RPMI8226 (cell line): ENCODE data around the gene PAWR.
A peak's percentile ranks its signal among the peaks of the same experiment; 100 is the strongest.

Experiments
- DNase-seq: peaks from one replicate; pipeline ENCODE4 v3.0.0-alpha.2; 2015

Gene PAWR, protein sequence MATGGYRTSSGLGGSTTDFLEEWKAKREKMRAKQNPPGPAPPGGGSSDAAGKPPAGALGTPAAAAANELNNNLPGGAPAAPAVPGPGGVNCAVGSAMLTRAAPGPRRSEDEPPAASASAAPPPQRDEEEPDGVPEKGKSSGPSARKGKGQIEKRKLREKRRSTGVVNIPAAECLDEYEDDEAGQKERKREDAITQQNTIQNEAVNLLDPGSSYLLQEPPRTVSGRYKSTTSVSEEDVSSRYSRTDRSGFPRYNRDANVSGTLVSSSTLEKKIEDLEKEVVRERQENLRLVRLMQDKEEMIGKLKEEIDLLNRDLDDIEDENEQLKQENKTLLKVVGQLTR

DNA sequence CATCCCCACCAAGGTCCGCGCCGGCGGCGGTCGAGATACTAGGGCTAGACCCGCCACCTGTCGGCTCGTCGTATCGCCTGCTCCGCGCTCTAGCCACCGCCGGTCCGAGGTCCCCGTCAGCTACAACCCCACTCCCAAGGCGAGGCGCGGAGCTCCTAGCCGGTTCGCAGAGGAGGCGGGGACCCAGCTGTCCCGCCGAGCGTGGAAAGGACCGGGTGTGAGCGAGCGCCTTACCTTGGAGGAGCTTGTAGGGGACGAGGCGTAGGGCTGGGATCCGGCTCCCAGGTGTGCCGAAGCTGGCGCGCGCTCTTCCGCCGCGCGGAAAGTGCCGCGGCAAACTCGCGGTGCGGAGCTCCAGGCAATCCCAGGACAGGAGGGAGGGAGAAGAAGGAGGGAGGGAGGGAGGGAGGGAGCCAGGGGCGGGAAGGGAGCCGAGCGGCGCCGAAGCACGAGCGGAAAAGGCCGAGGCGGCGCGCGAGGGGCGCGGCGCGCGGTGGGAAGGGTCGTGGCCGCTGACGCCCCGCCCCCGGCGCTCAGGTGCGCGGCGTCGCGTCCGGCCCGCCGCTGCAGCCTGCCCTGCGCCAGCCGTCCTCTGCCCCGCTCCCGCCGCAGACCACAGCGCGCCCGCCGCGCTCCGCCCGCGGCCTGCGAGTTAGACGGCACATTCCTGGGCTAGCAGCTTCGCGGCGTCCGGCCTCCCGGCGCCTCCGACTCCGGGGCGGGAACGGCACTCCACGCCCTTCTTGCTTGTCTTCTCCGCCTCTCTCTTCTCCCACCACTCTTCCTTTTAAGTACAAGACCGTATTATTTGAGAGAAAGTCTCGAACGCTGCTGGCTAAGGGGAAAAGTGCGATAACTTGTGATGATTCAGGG lies at the start of gene PAWR:
Gene PAWR, minus strand, starts transcription at position 327 of the 873 bp plus-strand sequence. CDS start 720 bp downstream, outside the sequence.
- peak; percentile 86 for DNase-seq

DNA sequence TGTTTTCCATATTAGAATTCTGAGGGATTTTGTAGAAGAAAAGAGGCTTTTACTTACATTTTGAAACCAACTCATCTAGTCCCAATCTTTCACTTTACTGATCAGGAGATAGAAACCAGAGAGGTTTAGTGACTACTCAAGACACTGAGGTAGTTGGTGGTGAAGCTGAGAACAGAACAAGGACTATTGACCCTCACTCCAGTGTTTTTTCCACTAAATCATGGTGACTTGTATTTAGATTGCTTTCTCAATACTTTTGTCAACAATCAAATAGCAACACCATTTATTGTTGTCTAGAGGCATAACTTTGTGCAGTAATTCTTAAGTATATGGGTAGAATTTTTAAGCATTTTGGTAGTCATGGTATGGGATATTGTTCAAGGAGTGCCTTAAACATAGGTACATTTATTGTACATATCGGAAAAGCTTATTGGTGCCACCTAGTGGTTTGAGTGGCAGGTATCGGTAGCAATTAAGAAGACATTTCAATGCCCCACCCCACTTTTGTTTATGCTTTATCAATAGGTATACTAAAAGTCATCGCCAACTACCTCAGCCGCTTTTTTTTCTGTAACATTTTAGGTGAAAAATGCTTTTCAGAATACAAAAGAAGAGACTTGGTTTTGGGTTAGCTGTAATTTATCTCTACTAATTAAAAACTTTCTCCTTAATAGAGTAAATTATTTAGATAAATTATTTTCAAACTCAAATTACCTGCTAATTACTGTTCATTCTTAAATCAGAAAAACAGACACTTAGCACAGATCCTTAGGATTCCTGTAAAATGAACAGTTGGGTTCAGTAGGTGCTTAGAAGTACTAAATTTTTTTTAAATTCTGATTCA lies 47.3 kb upstream of the PAWR start:
- DNase-seq: peak; percentile 72

DNA sequence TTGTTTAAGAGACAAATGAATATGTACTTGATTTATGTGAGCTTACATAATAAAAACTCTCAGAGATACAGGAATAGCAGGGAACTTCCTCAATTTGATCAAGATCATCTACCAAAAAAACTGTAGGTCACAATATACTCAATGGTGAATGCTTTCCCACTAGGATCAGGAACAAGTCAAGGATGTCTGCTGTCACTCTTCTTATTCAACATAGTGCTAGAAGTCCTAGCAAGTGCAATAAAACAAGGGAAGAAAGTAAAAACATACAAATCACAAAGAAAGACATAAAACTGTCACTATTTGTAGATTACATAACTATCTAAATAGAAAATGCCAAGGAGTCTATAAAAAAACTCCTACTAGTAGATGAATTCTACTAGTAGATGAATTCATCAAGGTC lies 41.9 kb upstream of the PAWR start:
- DNase-seq: no peak

DNA sequence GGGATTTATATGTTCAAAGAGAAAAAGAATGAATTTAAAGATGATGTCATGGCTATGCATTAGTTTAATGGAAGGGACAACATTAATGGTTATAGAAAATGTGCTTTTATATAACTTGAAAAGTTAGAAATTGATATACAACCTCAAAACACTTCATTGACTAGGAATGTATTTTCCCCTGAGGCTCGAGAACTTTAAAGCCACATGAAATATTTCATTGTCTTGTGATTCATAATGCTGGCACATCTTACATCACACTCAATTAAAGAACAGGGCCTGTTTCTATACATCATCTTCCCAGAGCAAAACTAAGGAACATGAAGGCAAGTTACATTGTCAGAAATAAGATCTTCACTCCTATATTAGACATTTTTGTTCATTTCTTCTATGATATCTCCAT lies 35.2 kb upstream of the PAWR start:
- DNase-seq: no peak

DNA sequence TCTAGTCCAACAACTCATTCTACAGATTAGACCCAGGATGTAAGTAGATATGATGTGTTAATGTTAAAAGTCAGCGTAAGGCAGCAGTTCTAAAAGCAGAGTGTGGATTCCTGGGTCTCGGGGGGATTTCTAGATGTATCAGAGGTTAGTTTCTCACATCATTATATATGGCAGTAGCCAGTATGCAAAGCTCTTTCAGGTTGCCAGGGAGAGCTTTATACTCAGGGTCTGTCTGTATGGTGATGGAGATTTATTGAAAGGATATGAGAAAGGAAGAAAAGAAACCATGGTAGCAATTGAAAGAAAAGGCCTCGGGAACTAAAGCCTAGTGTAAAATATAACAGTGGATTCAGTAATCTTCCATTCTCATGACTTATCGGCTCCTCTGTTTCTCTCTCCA lies 26.2 kb upstream of the PAWR start:
- no peak for DNase-seq

DNA sequence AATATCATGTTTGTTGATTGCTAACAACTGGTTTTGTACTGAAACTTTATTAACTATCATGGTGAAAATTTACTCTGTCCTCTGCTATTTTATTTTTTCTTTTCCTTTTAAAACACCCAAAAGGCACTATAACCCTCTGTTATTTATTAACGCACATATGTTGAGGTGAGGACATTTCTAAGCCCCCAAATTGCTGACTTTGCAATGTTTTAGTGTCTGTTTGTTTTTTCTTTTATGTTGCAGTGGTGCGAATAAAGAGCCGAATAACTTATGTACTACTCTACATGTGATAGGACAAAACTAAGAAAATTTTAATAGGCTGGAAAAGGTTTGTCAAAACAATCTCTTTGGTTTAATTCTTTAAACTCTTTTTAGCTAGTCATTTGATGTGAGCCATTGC lies 24.5 kb upstream of the PAWR start:
- no peak for DNase-seq

DNA sequence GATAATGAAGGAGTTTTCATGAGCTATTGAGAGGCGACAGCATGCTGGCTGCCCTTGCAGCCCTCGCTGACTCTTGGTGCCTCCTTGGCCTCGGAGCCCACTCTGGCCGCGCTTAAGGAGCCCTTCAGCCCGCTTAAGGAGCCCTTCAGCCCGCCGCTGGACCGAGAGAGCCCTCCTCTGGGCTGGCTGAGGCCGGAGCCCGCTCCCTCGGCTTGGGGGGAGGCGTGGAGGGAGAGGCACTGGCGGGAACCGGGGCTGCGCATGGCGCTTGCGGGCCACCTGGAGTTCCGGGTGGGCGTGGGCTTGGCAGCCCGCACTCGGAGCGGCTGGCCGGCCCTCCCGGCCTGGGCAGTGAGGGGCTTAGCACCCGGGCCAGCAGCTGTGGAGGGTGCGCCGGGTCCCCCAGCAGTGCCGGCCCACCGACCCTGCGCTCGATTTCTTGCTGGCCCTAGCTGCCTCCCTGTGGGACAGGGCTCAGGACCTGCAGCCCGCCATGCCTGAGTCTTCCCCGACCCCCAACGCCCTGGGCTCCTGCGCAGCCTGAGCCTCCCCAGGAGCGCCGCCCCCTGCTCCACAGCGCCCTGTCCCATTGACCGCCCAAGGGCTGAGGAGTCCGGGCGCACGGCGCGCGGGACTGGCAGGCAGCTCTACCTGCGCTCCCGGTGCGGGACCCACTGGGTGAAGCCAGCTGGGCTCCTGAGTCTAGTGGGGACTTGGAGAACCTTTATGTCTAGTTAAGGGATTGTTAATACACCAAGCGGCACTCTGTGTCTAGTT lies 20.1 kb upstream of the PAWR start:
- DNase-seq: no peak

DNA sequence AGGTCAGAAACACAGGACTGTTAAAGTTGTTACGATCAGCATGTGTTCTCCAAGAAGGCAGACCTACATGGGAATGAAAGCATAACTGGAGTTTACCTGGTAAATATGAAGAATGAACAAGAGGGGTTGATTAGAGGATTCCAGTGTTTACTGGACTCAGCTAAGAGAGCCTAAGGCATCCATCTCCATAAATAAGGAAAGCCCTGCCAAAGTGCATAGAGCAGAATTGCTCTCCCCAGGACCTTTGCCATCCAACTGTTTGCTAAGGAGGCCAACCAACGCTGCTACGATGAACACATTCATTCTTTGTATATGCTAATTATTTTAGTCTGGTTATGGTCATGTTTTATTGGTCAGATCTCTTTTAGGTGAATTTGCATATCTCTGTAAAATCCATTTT lies 17.1 kb upstream of the PAWR start:
- no peak for DNase-seq

DNA sequence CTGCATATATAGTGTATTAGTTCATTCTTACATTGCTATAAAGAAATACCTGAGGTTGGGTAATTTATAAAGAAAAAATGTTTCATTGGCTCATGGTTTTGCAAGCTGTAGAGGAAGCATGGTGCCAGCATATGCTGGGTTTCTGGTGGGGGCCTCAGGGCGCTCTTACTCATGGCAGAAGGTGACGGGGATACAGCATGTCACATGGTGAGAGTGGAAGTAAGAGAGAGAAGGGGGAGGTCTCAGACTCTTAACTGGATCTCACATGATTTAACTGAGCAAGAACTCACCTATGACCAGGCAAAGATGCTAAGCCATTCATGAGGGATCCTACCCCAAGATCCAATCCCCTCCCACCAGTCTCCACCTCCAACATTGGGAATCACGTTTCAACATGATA lies 15.9 kb upstream of the PAWR start:
- no peak for DNase-seq

DNA sequence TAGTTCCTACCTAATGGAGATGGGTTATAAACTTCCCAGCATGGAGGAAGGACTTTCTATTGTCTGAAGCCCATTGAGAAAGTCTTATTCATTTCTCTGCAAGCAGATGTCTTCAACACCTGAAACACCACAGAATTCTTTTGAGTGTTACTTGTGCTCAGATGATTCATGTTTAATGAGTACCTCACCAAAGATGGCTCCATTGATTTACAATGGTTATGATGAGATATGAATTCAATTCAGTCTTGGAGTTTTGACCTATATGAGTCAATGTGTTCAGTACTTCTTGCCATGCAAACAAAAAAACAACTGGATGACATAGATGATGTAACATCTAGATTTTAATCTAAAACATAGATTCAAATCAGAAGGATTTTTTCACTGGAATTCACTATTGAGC lies 15.4 kb upstream of the PAWR start:
- no peak for DNase-seq

DNA sequence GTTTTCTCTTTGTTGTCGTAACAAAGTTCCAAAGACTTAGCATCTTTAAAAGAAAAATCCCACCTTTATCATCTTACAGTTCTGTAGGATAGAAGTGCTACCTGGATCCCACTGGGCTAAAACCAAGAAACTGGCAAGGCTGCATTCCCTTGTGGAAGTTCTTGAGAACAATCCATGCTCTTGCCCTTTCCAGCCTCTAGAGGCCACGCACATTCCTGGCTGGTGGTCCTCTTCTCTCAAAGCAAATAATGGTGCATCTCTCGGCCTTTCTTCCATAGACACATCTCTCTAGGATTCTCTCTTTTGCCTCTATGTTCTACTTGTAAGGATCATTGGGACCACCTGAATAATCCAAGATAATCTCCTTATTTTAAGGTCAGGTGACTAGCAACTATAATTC lies 8.2 kb upstream of the PAWR start:
- DNase-seq: no peak

DNA sequence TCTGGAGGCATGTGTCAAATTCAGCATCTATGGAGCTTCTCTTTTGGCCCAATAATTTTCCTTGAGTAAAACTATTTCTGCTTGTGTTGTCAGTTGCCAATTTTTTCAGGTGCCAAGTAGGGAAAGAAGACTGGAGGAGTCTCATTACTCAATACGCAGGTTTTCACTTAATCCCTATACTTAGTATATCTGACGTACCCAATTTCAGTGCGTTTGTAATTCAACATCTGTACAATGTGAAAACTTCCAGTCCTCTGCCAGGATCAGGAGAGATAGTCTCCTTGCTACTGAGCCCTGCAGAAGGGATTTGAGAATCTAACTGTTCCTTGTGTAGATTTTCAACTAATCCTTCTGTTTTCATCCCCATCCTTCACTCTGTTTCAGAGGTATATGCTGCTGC lies 5.7 kb upstream of the PAWR start:
- no peak for DNase-seq

DNA sequence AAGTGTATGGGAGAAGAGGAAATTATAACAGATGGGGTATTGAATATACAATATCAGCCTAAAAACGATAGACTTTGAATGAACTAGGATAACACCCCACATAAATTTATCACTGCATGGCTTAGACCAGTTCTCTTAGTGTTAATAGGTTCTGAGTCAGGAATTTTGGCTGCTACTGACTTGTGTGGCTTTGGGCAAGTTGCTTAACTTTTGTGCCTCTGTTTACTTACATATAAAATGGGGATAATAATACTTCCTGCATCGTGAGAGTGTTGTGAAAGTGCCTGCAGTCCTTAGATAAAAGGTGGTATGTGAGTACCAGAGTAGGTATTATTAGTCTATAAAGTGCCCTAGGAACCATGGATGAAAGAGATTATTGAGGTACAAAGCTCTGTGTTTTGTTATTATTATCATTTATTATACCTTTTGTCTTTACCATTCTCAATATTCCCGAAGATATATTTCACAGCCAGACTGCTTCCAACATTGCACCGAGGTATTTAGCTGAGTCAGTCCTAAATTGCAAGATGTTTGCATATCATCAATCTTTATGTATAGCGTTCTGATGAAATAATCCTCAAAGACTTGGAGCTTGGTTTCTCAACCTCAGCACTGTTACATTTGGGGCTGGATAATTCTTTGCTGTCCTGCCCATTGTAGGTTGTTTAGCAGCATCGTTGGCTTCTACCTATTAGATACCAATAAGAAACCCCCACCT lies 2.3 kb upstream of the PAWR start:
- DNase-seq: no peak

DNA sequence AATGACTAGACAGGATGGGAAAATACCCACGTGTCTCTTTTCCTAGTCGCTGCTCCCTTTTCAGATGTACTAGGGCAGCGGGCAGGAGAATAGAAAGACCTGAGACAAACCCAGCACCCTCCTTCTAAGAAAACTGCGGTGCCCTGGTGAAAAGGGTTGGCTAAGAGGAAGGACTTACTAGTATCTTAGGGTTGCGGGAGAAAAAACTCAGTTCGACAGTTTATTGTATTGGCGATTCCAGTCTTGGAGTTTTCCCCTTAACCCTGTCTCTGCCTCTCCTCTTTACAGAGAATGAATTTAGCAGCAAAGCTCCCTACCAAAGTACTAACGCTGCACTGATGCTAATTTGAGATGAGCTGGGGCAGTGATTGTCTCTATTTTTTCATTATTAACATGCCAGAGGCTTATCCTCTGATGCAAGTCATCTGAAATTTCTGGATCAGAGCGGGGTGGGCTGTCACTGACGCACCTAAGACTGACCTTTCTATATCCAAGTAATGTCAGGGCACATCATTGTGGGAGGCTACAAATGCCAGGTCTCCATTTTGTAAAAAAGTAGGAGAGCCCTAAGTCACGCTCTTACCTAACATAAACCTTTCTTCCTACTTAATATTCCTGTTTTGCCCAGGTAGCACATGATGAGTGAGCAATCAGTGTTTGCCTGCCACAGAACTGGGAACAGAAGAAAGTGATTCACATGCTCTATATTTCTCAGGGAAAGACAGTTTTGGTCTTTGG lies 916 bp upstream of the PAWR start:
- no peak for DNase-seq

DNA sequence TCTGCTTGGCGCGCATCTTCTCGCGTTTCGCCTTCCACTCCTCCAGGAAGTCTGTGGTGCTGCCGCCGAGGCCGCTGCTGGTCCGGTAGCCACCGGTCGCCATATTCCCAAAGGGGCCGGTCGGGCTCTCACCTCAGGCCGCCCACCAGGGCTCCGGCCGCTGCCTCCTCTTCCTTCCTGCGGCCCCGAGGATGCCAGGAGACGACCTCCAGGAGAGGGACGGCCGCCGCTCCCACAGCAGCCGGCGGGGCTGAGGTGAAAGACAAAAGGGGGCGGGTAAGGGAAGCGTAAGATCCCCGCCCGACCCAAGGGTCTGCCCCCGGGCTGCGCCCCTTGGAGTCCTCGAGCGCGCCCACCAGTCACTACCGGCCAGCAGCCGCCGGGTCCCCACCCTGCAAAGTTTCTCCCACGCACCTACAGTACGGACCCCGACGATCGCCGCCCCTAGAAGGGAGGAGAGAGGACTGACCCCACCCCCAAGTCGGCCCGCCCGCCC lies 574 bp downstream of the PAWR start:
- no peak for DNase-seq

DNA sequence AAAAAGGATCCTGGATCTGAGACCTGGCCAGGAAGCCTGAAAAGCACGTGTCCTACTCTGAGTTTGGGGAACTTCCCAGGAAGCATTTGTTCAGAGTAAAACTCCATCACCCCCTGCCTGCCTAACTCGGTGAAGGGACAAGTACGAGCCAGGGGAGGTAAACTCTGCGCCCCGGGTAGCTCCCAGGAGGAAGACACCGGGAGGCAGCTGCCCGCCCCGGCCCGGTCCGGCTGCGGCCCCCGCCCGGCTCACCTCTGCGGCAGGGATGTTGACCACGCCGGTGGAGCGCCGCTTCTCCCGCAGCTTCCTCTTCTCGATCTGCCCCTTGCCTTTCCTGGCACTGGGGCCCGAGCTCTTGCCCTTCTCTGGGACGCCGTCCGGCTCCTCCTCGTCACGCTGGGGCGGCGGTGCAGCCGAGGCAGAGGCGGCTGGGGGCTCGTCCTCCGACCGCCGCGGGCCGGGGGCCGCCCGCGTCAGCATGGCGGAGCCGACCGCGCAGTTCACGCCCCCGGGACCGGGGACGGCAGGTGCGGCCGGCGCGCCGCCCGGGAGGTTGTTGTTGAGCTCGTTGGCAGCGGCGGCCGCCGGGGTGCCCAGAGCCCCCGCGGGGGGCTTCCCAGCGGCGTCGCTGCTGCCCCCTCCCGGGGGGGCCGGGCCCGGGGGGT lies 1.2 kb downstream of the PAWR start:
- peak; percentile 62 for DNase-seq

DNA sequence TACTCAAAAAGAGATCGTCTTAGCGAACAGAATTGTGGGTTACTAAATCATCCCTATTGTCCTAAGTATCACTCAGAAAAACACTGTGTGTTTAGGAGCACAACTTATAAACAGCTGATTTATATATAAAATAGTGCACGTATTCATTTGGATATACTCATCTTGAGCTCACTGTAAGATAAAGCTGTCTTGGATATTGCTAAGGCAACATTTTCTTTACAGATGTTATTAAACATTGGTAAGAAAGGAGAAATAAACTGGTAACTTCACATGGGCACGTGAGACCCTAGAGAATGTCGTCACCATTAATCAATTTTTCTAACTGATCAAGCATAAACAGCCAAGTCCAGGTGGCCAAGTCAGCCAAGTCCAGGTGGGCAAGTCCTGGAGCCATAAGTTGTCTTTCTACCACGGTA lies 1.7 kb downstream of the PAWR start:
- no peak for DNase-seq

DNA sequence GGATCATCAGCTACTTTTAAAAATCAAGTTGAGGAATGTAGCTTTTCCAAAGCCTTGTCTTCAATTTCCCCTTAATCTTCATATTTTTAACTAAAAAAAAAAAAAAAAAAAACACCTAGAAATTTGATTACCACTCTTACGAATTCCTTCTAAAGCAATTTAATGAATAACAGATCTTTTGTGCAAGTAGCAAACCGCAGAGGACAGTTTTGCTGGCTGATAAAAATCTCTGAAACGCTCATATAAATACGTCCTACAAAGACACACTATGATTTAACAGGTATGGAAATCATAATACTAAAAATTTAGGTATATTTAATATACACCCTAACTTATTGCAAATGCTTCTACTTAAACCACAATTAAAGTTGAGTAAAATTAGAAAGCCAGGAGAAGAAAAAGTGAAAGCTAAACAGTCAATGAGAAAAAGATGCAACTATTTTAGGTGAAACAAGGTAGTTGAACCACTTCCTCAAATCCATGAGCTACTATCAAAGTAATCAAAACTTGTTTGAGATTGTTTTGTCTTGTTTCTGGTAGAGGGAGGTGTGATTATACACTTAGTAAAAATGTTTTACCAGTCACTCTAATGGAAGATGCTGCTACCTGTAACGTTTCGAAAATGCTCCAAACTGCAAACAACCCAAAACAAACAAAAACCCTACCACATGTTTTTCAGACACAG lies 2.2 kb downstream of the PAWR start:
- peak; percentile 25 for DNase-seq

DNA sequence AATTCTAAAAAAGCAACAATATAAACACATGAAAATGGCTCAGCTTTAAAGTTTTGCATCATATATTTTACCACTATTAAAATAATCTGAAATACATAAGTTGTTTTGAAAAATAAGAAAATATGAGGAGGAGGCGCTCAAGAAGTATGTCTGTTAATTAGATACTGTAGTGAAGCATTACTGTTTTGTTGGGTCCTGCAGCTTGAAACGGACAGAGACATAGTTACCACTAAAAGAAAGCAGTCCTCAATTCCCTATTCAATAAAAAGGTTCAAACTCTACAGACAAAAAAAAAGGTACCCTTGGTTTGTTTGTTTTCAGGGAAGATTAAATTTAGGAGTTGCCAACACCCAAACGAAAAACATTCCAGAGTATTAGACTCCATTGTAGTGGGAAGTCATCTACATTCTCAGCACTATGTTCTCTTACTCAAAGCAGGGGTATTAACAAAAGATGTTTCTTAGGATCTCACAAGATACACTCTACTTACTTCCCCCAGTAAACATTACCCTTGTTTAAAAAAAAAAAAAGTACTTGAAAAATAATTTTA lies 3.0 kb downstream of the PAWR start:
- DNase-seq: no peak
